Natural killer cell (primary cell): Measurements from ENCODE around the gene ZNF385D. TPM values are rescaled to one million over a fixed set of nuclear protein-coding genes. Genes with fewer than 3 reads are reported as not detected.

Experiments
- ATAC-seq, 3 donors: fragments of 150-1000 bp in 2 of 3; fragments of 200-7000 bp in 1 of 3; cut with Tn5 transposase; 1 replicate in 1 of 3; 2 replicates in 2 of 3; pipeline ENCODE4 v1.10.0; 2021; ENCODE audit warnings: mild to moderate bottlenecking in 2 of 3, moderate library complexity in 2 of 3
- DNase-seq, 2 donors: peaks; one replicate each; pipeline versions ENCODE4 v3.0.0 to v3.0.0-alpha.2; 2013 to 2021; ENCODE audit warnings: mixed read lengths in 1 of 2
- H3K27ac ChIP-seq: one replicate; pipeline ENCODE4 v1.5.1; 2013; ENCODE audit warnings: mild to moderate bottlenecking, low read length
- H3K27me3 ChIP-seq: one replicate; pipeline ENCODE4 v1.6.1; 2013; ENCODE audit warnings: low read length; ENCODE audit not compliant: control insufficient read depth, insufficient read depth
- H3K36me3 ChIP-seq: one replicate; pipeline ENCODE4 v1.6.1; 2013; ENCODE audit warnings: low read length; ENCODE audit not compliant: control insufficient read depth, insufficient read depth
- H3K4me1 ChIP-seq: one replicate; pipeline ENCODE4 v1.6.1; 2013; ENCODE audit warnings: low read length; ENCODE audit not compliant: control insufficient read depth, insufficient read depth
- H3K4me3 ChIP-seq: one replicate; pipeline ENCODE4 v1.5.1; 2013; ENCODE audit warnings: low read length
- H3K9me3 ChIP-seq: one replicate; pipeline ENCODE4 v1.6.1; 2013; ENCODE audit warnings: low read length; ENCODE audit not compliant: control insufficient read depth, insufficient read depth
- H3K27ac Mint-ChIP-seq, 2 donors: one replicate each; pipeline ENCODE4 v1.8.0; 2022; ENCODE audit warnings: mild to moderate bottlenecking in 2 of 2, mixed read lengths in 2 of 2, moderate library complexity in 1 of 2
- H3K27me3 Mint-ChIP-seq, 2 donors: one replicate each; pipeline ENCODE4 v1.8.0; 2022; ENCODE audit warnings: low read depth in 2 of 2, mixed read lengths in 2 of 2
- H3K36me3 Mint-ChIP-seq: one replicate; pipeline ENCODE4 v1.8.0; 2022; ENCODE audit warnings: mixed read lengths
- H3K4me1 Mint-ChIP-seq, 2 donors: one replicate each; pipeline ENCODE4 v1.8.0; 2022; ENCODE audit warnings: mixed read lengths in 2 of 2
- H3K4me3 Mint-ChIP-seq: one replicate; pipeline ENCODE4 v1.8.0; 2022; ENCODE audit warnings: mild to moderate bottlenecking, moderate library complexity, mixed read lengths
- H3K9me3 Mint-ChIP-seq, 2 donors: one replicate each; pipeline ENCODE4 v1.8.0; 2022; ENCODE audit warnings: mixed read lengths in 2 of 2
- CTCF ChIP-seq: fragments of 200-600 bp; IDR thresholded peaks from one replicate; pipeline ENCODE4 v1.8.0; 2022; ENCODE audit warnings: antibody characterized with exemption
- WGBS: methylation state at CpG from one replicate; pipeline ENCODE4 v1.1.7; 2013; ENCODE audit warnings: missing lambda C conversion rate; ENCODE audit not compliant: insufficient coverage; 5-methylcytosine and 5-hydroxymethylcytosine counted together
- intact Hi-C: fragments of 100-400 bp; cut with micrococcal nuclease; formaldehyde crosslinking; loops from one replicate; pipeline ENCODE4 v1.14.2; 2022
- total RNA-seq, 4 donors: library from RNA; stranded (reverse); fragments of 120-200 nt in 1 of 4; gene quantifications; one replicate each; pipeline versions ENCODE4 v1.2.3 to v1.2.4, GENCODE V29; 2013 to 2022

ZNF385D gene
- total RNA-seq, 3 donors from 2014 or later (not counting 1 experiment from before 2014, with no cell fraction given): 0.02 to 0.31 (median 0.25) TPM

- no peak overlapping the region for H3K4me3 ChIP-seq
- H3K9me3 Mint-ChIP-seq: peaks cover 22 to 34% of the 10 kb centered on the region in 2 donors
- no peaks in the 10 kb centered on the region for H3K4me1 ChIP-seq
- no peak overlapping the region for H3K27ac Mint-ChIP-seq
- H3K36me3 Mint-ChIP-seq: peaks cover 13% of the 10 kb centered on the region
- H3K27me3 ChIP-seq: no peaks in the 10 kb centered on the region
- intact Hi-C loops: no loop called here
- no peaks in the 10 kb centered on the region for H3K4me1 Mint-ChIP-seq
- no peak overlapping the region for H3K4me3 Mint-ChIP-seq
- peaks cover 3% of the 10 kb centered on the region for H3K9me3 ChIP-seq
- no peak overlapping the region for H3K27ac ChIP-seq
- DNase-seq (no peak), ATAC-seq (no peak)
- no peaks in the 10 kb centered on the region for H3K27me3 Mint-ChIP-seq
- TF ChIP-seq CTCF: no peak
- H3K36me3 ChIP-seq: no peaks in the 10 kb centered on the region
Measured at GRCh38 chr3:21462141-21462540, 288.9 kb downstream of the ZNF385D start.

GRCh38 chr3:21457084-21457483 lies 293.9 kb downstream of the ZNF385D start:
- Mint-ChIP-seq H3K27ac (no peak overlapping the region), H3K4me1 (no peaks in the 10 kb centered on the region), H3K9me3 (peaks cover 15 to 20% of the 10 kb centered on the region in 2 donors), H3K27me3 (no peaks in the 10 kb centered on the region), H3K36me3 (no peaks in the 10 kb centered on the region), H3K4me3 (no peak overlapping the region)
- WGBS: 82% methylated on average over 4 of the region's 5 CpGs
- no peaks in the 10 kb centered on the region for H3K36me3 ChIP-seq
- H3K27me3 ChIP-seq: no peaks in the 10 kb centered on the region
- no peak for TF ChIP-seq CTCF
- DNase-seq: no peak
- no peak for ATAC-seq
- H3K9me3 ChIP-seq: peaks cover 3% of the 10 kb centered on the region
- H3K4me1 ChIP-seq: no peaks in the 10 kb centered on the region
- intact Hi-C loops: no loop called here
- no peak overlapping the region for H3K27ac ChIP-seq
- no peak overlapping the region for H3K4me3 ChIP-seq

GRCh38 chr3:21449738-21450137 lies 301.3 kb downstream of the ZNF385D start:
- peaks cover 7% of the 10 kb centered on the region for H3K36me3 Mint-ChIP-seq
- Histone ChIP-seq H3K9me3 (peaks cover 2% of the 10 kb centered on the region), H3K4me3 (no peak overlapping the region), H3K4me1 (no peaks in the 10 kb centered on the region), H3K36me3 (no peaks in the 10 kb centered on the region), H3K27ac (no peak overlapping the region), H3K27me3 (no peaks in the 10 kb centered on the region)
- intact Hi-C loops: no loop called here
- no peak for ATAC-seq
- 57% methylated on average over 2 of the region's 2 CpGs for WGBS
- H3K4me1 Mint-ChIP-seq: no peaks in the 10 kb centered on the region
- H3K27ac Mint-ChIP-seq: no peak overlapping the region
- H3K27me3 Mint-ChIP-seq: no peaks in the 10 kb centered on the region
- peaks cover 8% of the 10 kb centered on the region in 2 donors for H3K9me3 Mint-ChIP-seq
- DNase-seq: no peak
- no peak overlapping the region for H3K4me3 Mint-ChIP-seq
- TF ChIP-seq CTCF: no peak

GRCh38 chr3:21447476-21448151 lies 303.4 kb downstream of the ZNF385D start:
- no peaks in the 10 kb centered on the region for H3K36me3 ChIP-seq
- Mint-ChIP-seq H3K36me3 (peaks cover 7% of the 10 kb centered on the region), H3K27me3 (no peaks in the 10 kb centered on the region), H3K4me1 (no peaks in the 10 kb centered on the region), H3K9me3 (peaks cover 7 to 10% of the 10 kb centered on the region in 2 donors), H3K4me3 (no peak overlapping the region), H3K27ac (no peak overlapping the region)
- no peak overlapping the region for H3K27ac ChIP-seq
- peaks cover 2% of the 10 kb centered on the region for H3K9me3 ChIP-seq
- intact Hi-C loops: no loop called here
- no peaks in the 10 kb centered on the region for H3K27me3 ChIP-seq
- no peak for DNase-seq
- 89% methylated on average over 3 of the region's 4 CpGs for WGBS
- H3K4me3 ChIP-seq: no peak overlapping the region
- no peak for ATAC-seq
- H3K4me1 ChIP-seq: no peaks in the 10 kb centered on the region
- no peak for TF ChIP-seq CTCF
